Tibial nerve (tissue), 4 donors: Measurements from ENCODE around the gene YBEY.

ENCODE experiments used
- EP300 ChIP-seq, 2 donors: sonication (generic); formaldehyde crosslinking; IDR thresholded peaks; one replicate each; pipeline ENCODE4 v1.6.1; 2017; ENCODE audit warnings: antibody characterized with exemption in 2 of 2, mild to moderate bottlenecking in 1 of 2
- POLR2A ChIP-seq, 2 donors: fragments of 450-650 bp; IDR thresholded peaks; one replicate each; pipeline ENCODE4 v1.6.1; 2017; ENCODE audit warnings: antibody characterized with exemption in 2 of 2, mild to moderate bottlenecking in 2 of 2, moderate library complexity in 2 of 2
- TF ChIP-seq, protein P1 (sequence below), 5 experiments: fragments of 200-600 bp in 3 of 5; fragments of 450-650 bp in 2 of 5; sonication (generic) in 3 of 5; IDR thresholded peaks; one replicate each; pipeline ENCODE4 v1.5.1; 2016 to 2019; ENCODE audit warnings: antibody characterized with exemption in 5 of 5, mild to moderate bottlenecking in 3 of 5, moderate library complexity in 2 of 5

DNA sequence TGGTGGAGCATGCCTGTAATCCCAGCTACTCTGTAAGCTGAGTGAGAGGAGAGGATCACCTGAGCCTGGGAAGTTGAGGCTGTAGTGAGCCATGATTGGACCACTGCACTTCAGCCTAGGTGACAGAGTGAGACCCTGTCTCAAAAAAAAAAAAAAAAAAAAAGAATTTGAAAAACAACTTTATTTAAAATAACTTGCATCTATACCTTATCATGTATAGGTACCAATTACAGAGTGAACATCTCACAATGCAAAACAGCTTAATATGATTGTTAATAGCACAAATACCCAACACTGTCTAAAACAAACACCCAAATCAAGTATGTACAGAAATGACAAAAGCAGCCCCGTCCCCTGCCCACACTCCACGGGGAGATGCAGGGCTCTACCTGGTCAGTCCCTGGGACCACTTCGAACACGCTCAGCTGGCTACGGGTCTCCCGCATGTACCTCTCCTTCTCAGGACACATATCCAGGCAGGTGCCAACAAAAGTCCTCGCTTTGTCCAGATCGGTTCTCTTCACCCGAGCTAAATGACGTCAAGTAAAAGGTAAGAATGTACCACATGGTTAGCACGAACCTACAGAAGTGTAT lies 11.2 kb upstream of the YBEY start:
- TF ChIP-seq, protein P1, sequence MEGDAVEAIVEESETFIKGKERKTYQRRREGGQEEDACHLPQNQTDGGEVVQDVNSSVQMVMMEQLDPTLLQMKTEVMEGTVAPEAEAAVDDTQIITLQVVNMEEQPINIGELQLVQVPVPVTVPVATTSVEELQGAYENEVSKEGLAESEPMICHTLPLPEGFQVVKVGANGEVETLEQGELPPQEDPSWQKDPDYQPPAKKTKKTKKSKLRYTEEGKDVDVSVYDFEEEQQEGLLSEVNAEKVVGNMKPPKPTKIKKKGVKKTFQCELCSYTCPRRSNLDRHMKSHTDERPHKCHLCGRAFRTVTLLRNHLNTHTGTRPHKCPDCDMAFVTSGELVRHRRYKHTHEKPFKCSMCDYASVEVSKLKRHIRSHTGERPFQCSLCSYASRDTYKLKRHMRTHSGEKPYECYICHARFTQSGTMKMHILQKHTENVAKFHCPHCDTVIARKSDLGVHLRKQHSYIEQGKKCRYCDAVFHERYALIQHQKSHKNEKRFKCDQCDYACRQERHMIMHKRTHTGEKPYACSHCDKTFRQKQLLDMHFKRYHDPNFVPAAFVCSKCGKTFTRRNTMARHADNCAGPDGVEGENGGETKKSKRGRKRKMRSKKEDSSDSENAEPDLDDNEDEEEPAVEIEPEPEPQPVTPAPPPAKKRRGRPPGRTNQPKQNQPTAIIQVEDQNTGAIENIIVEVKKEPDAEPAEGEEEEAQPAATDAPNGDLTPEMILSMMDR (IDR thresholded peaks at IDR 0.05) = no peak
- TF ChIP-seq EP300 (IDR thresholded peaks at IDR 0.05) (no peak), POLR2A (IDR thresholded peaks at IDR 0.05) (no peak)
